Stimulated activated naive CD8-positive, alpha-beta T cell treated with anti-CD3 and anti-CD28 coated beads, Interleukin-15, Interleukin-2, amounts not matched to agents 100 U/mL and 50 U/mL, for 24 hours (primary cell): Measurements from ENCODE around the gene CSH2.
"Not testable (repeated sequence)": the region's sequence is repeated elsewhere in the genome, so short reads cannot be mapped to it uniquely, and the experiment has no call there.

Source experiments
- ATAC-seq: fragments of 150-1000 bp; cut with Tn5 transposase; one replicate; pipeline ENCODE4 v1.10.0; 2021
- DNase-seq: peaks from one replicate; pipeline ENCODE4 v3.0.0; 2021

The CSH2 gene

GRCh38 chr17:63896524-63897354 is 23.3 kb upstream of the CSH2 start, which contains the start of gene CSH1:
Gene CSH1, minus strand, starts transcription at chr17:63896574. Its CDS starts 63 bp downstream, at chr17:63896511.
- not testable (repeated sequence) for DNase-seq, ATAC-seq

GRCh38 chr17:63894821-63895220 is 21.3 kb upstream of the CSH2 start:
- DNase-seq, ATAC-seq: not testable (repeated sequence)

GRCh38 chr17:63894021-63894420 is 20.5 kb upstream of the CSH2 start:
- ATAC-seq, DNase-seq: not testable (repeated sequence)

- not testable (repeated sequence) for DNase-seq, ATAC-seq
These were observed 19.0 kb upstream of the CSH2 start for GRCh38 chr17:63892316-63893037.

GRCh38 chr17:63889026-63889848 is 15.8 kb upstream of the CSH2 start:
- DNase-seq = not testable (repeated sequence)
- peak; percentile 55 for ATAC-seq

- not testable (repeated sequence) for ATAC-seq, DNase-seq
These were observed 11.6 kb upstream of the CSH2 start for GRCh38 chr17:63885119-63885518.

GRCh38 chr17:63882626-63883126 is 9.2 kb upstream of the CSH2 start:
- DNase-seq, ATAC-seq: not testable (repeated sequence)

- DNase-seq = peak; percentile 71
- ATAC-seq = peak; percentile 74
These were observed 8.6 kb upstream of the CSH2 start, which contains the start of gene GH2 for GRCh38 chr17:63881935-63882601. Gene GH2, minus strand, starts transcription at chr17:63881944. Its CDS starts 143 bp downstream, at chr17:63881801.

GRCh38 chr17:63881337-63881736 is 7.9 kb upstream of the CSH2 start:
- DNase-seq, ATAC-seq: not testable (repeated sequence)

GRCh38 chr17:63880706-63881105 is 7.2 kb upstream of the CSH2 start:
- ATAC-seq (no peak), DNase-seq (no peak)

GRCh38 chr17:63878413-63878812 is 4.9 kb upstream of the CSH2 start:
- not testable (repeated sequence) for DNase-seq, ATAC-seq

- not testable (repeated sequence) for DNase-seq, ATAC-seq
These were observed 1.2 kb upstream of the CSH2 start for GRCh38 chr17:63874693-63875092.

GRCh38 chr17:63874061-63874626 is 667 bp upstream of the CSH2 start:
- not testable (repeated sequence) for DNase-seq, ATAC-seq

- DNase-seq, ATAC-seq: not testable (repeated sequence)
These were observed 1.7 kb downstream of the CSH2 start for GRCh38 chr17:63871646-63872365.

GRCh38 chr17:63870292-63870665 is 3.2 kb downstream of the CSH2 start:
- DNase-seq, ATAC-seq: not testable (repeated sequence)

- DNase-seq, ATAC-seq: not testable (repeated sequence)
These were observed 3.8 kb downstream of the CSH2 start for GRCh38 chr17:63869491-63870291.

- ATAC-seq = peak; percentile 33
- DNase-seq = not testable (repeated sequence)
These were observed 6.9 kb downstream of the CSH2 start for GRCh38 chr17:63866625-63867024.

GRCh38 chr17:63859257-63859656 is 14.2 kb downstream of the CSH2 start:
- DNase-seq (no peak), ATAC-seq (no peak)

- ATAC-seq, DNase-seq: not testable (repeated sequence)
These were observed 17.1 kb downstream of the CSH2 start for GRCh38 chr17:63856425-63856824.
